A549 (cell line): Measurements from ENCODE around the gene CCL1. TPM values are rescaled to one million over a fixed set of nuclear protein-coding genes. Genes with fewer than 3 reads are reported as not detected.

Source experiments
- ATAC-seq, 2 experiments: fragments of 200-7000 bp in 1 of 2; fragments of >200 bp in 1 of 2; cut with Nextera tagmentation in 1 of 2; cut with Tn5 transposase in 1 of 2; 3 replicates each; pipeline versions ENCODE4 v1.8.0 to v1.9.1; 2018 to 2020; ENCODE audit warnings: mild to moderate bottlenecking in 1 of 2, moderate library complexity in 1 of 2
- CTCF ChIA-PET: fragments of 300-600 bp; sonication (Branson Sonifier 250); formaldehyde crosslinking; extraction: SDS; loops from one replicate; lab custom pipeline; 2021; ENCODE audit warnings: antibody characterized with exemption, inconsistent platforms; lab: Yijun Ruan, JAX
- POLR2A ChIA-PET: fragments of 350-600 bp; formaldehyde crosslinking; extraction: SDS; loops from one replicate; lab custom pipeline; 2021; ENCODE audit warnings: antibody characterized with exemption, inconsistent platforms; lab: Yijun Ruan, JAX
- DNase-seq, 2 experiments: peaks; one replicate each; pipeline versions ENCODE4 v3.0.0 to v3.0.0-alpha.2; 2011 to 2016; ENCODE audit warnings: low read depth in 1 of 2, low spot score in 1 of 2
- FAIRE-seq: peaks from 2 replicates; lab custom pipeline; 2011; peaks lifted over from hg19 to GRCh38; lab: Jason Lieb, UNC
- H3K27ac ChIP-seq, 2 experiments: fragments of >200 bp; sonication (Bioruptor Twin); formaldehyde crosslinking; 3 replicates each; pipeline ENCODE4 v1.5.1; 2016 to 2017
- H3K4me1 ChIP-seq: fragments of >200 bp; sonication (Bioruptor Twin); formaldehyde crosslinking; 3 replicates; pipeline ENCODE4 v1.6.1; 2016
- H3K4me2 ChIP-seq: fragments of >200 bp; sonication (Bioruptor Twin); formaldehyde crosslinking; 3 replicates; pipeline ENCODE4 v1.6.1; 2016
- H3K4me3 ChIP-seq: fragments of >200 bp; sonication (Bioruptor Twin); formaldehyde crosslinking; 3 replicates; pipeline ENCODE4 v1.5.1; 2016
- H3K9me3 ChIP-seq: fragments of >200 bp; sonication (Bioruptor Twin); formaldehyde crosslinking; 3 replicates; pipeline ENCODE4 v1.6.1; 2016
- ATOH8 ChIP-seq: fragments of 250-450 bp; sonication (Bioruptor Pico); IDR thresholded peaks from 2 replicates; pipeline ENCODE4 v1.5.0; 2020; ENCODE audit warnings: low read depth, mild to moderate bottlenecking, moderate library complexity
- BHLHE40 ChIP-seq: IDR thresholded peaks from 2 replicates; pipeline ENCODE4 v1.6.1; 2012; ENCODE audit warnings: low read depth, low read length, inconsistent platforms
- CBX8 ChIP-seq: fragments of 200-600 bp; sonication (generic); IDR thresholded peaks from 2 replicates; pipeline ENCODE4 v1.6.1; 2016
- CHD4 ChIP-seq: fragments of 200-600 bp; sonication (generic); IDR thresholded peaks from 2 replicates; pipeline ENCODE4 v1.6.1; 2016; ENCODE audit warnings: antibody characterized with exemption, mild to moderate bottlenecking, borderline replicate concordance
- E2F6 ChIP-seq: IDR thresholded peaks from 2 replicates; pipeline ENCODE4 v1.6.1; 2012; ENCODE audit warnings: low read depth, borderline replicate concordance
- EP300 ChIP-seq, 2 experiments: fragments of >200 bp; sonication (Bioruptor Twin); formaldehyde crosslinking; IDR thresholded peaks; 2 replicates in 1 of 2; 3 replicates in 1 of 2; pipeline ENCODE4 v1.6.1; 2016 to 2017
- FOSB ChIP-seq: fragments of 250-450 bp; sonication (Bioruptor Pico); IDR thresholded peaks from 2 replicates; pipeline ENCODE4 v1.5.0; 2020; ENCODE audit warnings: mild to moderate bottlenecking, moderate library complexity
- HDAC2 ChIP-seq: fragments of 200-600 bp; sonication (generic); IDR thresholded peaks from 2 replicates; pipeline ENCODE4 v1.6.1; 2016
- HEYL ChIP-seq: fragments of 250-450 bp; sonication (Bioruptor Pico); IDR thresholded peaks from 2 replicates; pipeline ENCODE4 v1.8.0; 2021; ENCODE audit warnings: mild to moderate bottlenecking, moderate library complexity
- HMGXB4 ChIP-seq: fragments of 250-450 bp; sonication (Bioruptor Pico); IDR thresholded peaks from 2 replicates; pipeline ENCODE4 v1.5.0; 2021; ENCODE audit warnings: mild to moderate bottlenecking, moderate library complexity, borderline replicate concordance
- HOXA7 ChIP-seq: fragments of 250-450 bp; sonication (Bioruptor Pico); IDR thresholded peaks from 2 replicates; pipeline ENCODE4 v1.5.0; 2020; ENCODE audit warnings: mild to moderate bottlenecking, moderate library complexity
- JUNB ChIP-seq: fragments of >200 bp; sonication (Bioruptor Twin); formaldehyde crosslinking; IDR thresholded peaks from 2 replicates; pipeline ENCODE4 v1.6.1; 2016
- MAFK ChIP-seq: fragments of 450-650 bp; IDR thresholded peaks from 2 replicates; pipeline ENCODE4 v1.6.1; 2014; ENCODE audit not compliant: partially characterized antibody
- MAZ ChIP-seq: fragments of 150-350 bp; IDR thresholded peaks from 2 replicates; pipeline ENCODE4 v1.6.1; 2014; ENCODE audit warnings: antibody characterized with exemption, low read depth, low read length, borderline replicate concordance
- MYC ChIP-seq: IDR thresholded peaks from 2 replicates; pipeline ENCODE4 v1.6.1; 2012; ENCODE audit warnings: mild to moderate bottlenecking, inconsistent platforms, low read length, improper control_type of control experiment, borderline replicate concordance
- NFE2L2 ChIP-seq: fragments of 150-350 bp; conservative IDR thresholded peaks from 2 replicates; pipeline ENCODE4 v1.6.1; 2014; ENCODE audit warnings: low read length
- NPAS2 ChIP-seq: fragments of 250-450 bp; sonication (Bioruptor Pico); IDR thresholded peaks from 2 replicates; pipeline ENCODE4 v1.8.0; 2022; ENCODE audit warnings: mild to moderate bottlenecking, moderate library complexity, borderline replicate concordance
- RFX5 ChIP-seq: fragments of 450-650 bp; IDR thresholded peaks from 2 replicates; pipeline ENCODE4 v1.7.1; 2014; ENCODE audit warnings: antibody characterized with exemption, mild to moderate bottlenecking, moderate library complexity
- RNF2 ChIP-seq: fragments of 200-600 bp; sonication (generic); IDR thresholded peaks from 2 replicates; pipeline ENCODE4 v1.6.1; 2016; ENCODE audit warnings: low read depth, mild to moderate bottlenecking, antibody characterized with exemption, moderate library complexity, borderline replicate concordance
- SMC3 ChIP-seq: fragments of >200 bp; sonication (Bioruptor Twin); formaldehyde crosslinking; IDR thresholded peaks from 3 replicates; pipeline ENCODE4 v1.6.1; 2018; ENCODE audit warnings: inconsistent platforms
- SREBF2 ChIP-seq: fragments of 450-650 bp; IDR thresholded peaks from 2 replicates; pipeline ENCODE4 v1.6.1; 2014; ENCODE audit warnings: mild to moderate bottlenecking, moderate library complexity
- TFCP2L1 ChIP-seq: fragments of 250-450 bp; sonication (Bioruptor Pico); IDR thresholded peaks from 2 replicates; pipeline ENCODE4 v1.5.0; 2021; ENCODE audit warnings: mild to moderate bottlenecking
- ZNF302 ChIP-seq: fragments of 250-450 bp; sonication (Bioruptor Pico); IDR thresholded peaks from 2 replicates; pipeline ENCODE4 v1.9.0; 2021; ENCODE audit warnings: inconsistent platforms, mild to moderate bottlenecking, moderate library complexity
- ZSCAN20 ChIP-seq: fragments of 250-450 bp; sonication (Bioruptor Pico); IDR thresholded peaks from 2 replicates; pipeline ENCODE4 v1.8.0; 2022; ENCODE audit warnings: mild to moderate bottlenecking, moderate library complexity
- WGBS: methylation state at CpG from one replicate; pipeline ENCODE4 v1.1.6; 2017; ENCODE audit errors: missing lambda C conversion rate; 5-methylcytosine and 5-hydroxymethylcytosine counted together
- polyA plus RNA-seq, 4 experiments: library from polyadenylated mRNA; depleted of rRNA in 3 of 4; stranded (reverse); fragments of >200 nt; fragmentation: RNase III in 1 of 4; extraction: RNeasy Plus Mini Kit Qiagen cat#74134 plus additional on column Dnase treatment in 1 of 4; gene quantifications; 2 replicates in 3 of 4; 3 replicates in 1 of 4; pipeline ENCODE4 v1.2.3, GENCODE V29; 2011 to 2017
- TF ChIP-seq, protein P1 (sequence below): IDR thresholded peaks from 2 replicates; pipeline ENCODE4 v1.6.1; 2012
- TF ChIP-seq, protein P2 (sequence below): fragments of 150-350 bp; IDR thresholded peaks from 2 replicates; pipeline ENCODE4 v1.6.1; 2014; ENCODE audit warnings: low read depth, mild to moderate bottlenecking, low read length

The CCL1 gene
- polyA plus RNA-seq, 2 of the 4 experiments (the other 2 are of a cell fraction) = not detected

GRCh38 chr17:34378664-34379101 lies 15.7 kb upstream of the CCL1 start:
- Histone ChIP-seq H3K4me1 (no peaks in the 10 kb centered on the region), H3K4me3 (no peak overlapping the region), H3K27ac (no peak overlapping the region), H3K4me2 (no peak overlapping the region), H3K9me3 (no peaks in the 10 kb centered on the region)
- WGBS = 51% methylated on average over 6 of the region's 6 CpGs
- ChIA-PET CTCF (interaction anchor here (1.6 to 10.0 kb wide), 2 partner anchors 10 to 18 kb away, joined by 4 to 88 read pairs; partner anchors contain the start of gene CCL1), POLR2A (no interaction called here)
- DNase-seq (no peak), ATAC-seq (no peak), FAIRE-seq (no peak)
- TF ChIP-seq JUNB (no peak), FOSB (CRISPR knock-in tag) (no peak), BHLHE40 (no peak), HMGXB4 (CRISPR knock-in tag) (no peak), TFCP2L1 (CRISPR knock-in tag) (no peak), EP300 (IDR thresholded peaks at IDR 0.05) (no peak), E2F6 (no peak), RFX5 (no peak), MAZ (no peak), MYC (no peak), RNF2 (no peak), HOXA7 (CRISPR knock-in tag) (no peak), CBX8 (no peak), ZNF302 (CRISPR knock-in tag) (no peak), HDAC2 (no peak)
- TF ChIP-seq, protein P1, sequence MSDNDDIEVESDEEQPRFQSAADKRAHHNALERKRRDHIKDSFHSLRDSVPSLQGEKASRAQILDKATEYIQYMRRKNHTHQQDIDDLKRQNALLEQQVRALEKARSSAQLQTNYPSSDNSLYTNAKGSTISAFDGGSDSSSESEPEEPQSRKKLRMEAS = no peak

DNA sequence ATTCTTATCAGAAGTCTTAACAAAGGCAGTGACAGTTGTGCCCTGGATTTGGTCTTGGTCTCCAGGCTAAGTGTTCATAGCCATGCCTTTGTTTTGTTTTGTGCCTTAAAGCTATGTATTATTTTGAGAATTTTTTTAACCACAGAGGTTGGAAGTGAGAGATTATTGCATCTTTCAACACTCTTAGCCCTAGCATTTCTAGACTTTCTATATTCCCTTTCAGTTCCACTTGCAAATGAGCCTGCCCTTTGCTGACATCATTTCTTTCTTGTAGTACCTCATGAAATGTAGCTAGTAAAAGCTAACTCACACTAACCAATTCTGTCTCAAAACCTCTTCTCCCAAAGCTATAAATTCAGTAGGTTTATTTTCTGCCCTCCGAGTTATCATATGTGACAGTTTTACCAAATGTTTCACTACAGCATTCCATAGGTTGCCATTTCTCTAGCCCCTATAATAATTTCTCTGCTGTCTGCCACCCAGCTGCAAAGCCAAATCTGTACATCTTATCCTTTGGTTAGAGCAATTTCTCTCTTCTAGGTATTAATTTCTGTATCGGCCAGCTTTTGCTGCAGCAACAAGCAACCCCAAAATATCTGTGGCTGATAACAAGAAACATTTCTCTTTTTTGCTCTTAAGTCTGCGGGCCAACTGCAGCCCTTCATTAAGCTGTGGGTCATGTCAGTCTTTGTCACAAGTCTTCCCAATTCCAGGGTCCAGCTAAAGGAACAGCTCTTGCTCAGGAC lies 14.2 kb upstream of the CCL1 start:
- no peak for DNase-seq
- TF ChIP-seq, protein P1 = no peak
- TF ChIP-seq, protein P2, sequence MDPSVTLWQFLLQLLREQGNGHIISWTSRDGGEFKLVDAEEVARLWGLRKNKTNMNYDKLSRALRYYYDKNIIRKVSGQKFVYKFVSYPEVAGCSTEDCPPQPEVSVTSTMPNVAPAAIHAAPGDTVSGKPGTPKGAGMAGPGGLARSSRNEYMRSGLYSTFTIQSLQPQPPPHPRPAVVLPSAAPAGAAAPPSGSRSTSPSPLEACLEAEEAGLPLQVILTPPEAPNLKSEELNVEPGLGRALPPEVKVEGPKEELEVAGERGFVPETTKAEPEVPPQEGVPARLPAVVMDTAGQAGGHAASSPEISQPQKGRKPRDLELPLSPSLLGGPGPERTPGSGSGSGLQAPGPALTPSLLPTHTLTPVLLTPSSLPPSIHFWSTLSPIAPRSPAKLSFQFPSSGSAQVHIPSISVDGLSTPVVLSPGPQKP = no peak
- TF ChIP-seq NPAS2 (CRISPR knock-in tag) (no peak), HOXA7 (CRISPR knock-in tag) (no peak), MAFK (no peak), NFE2L2 (no peak), FOSB (CRISPR knock-in tag) (no peak), SMC3 (no peak), CHD4 (no peak), SREBF2 (no peak), HEYL (CRISPR knock-in tag) (no peak), ATOH8 (CRISPR knock-in tag) (no peak), ZSCAN20 (CRISPR knock-in tag) (no peak)
- TF ChIP-seq, all 56 proteins: peak for 0
- WGBS = 61% methylated on average over 3 of the region's 3 CpGs
- no peaks in the 10 kb centered on the region for H3K4me1 ChIP-seq
- ChIA-PET POLR2A (no interaction called here), CTCF (interaction anchor here (0.7 to 10.0 kb wide), 5 partner anchors 10 to 177 kb away, joined by 3 to 88 read pairs (median 5); partner anchors contain the start of gene CCL1)
- ATAC-seq (no peak), FAIRE-seq (no peak)
- H3K4me3 ChIP-seq = no peak overlapping the region
- H3K9me3 ChIP-seq = no peaks in the 10 kb centered on the region
- no peak overlapping the region for H3K4me2 ChIP-seq
- no peak overlapping the region for H3K27ac ChIP-seq
